Trophoblast cell (in vitro differentiated cells and primary cell): ENCODE measurements around the gene KIAA1549.
A peak's percentile ranks its signal among the peaks of the same experiment; 100 is the strongest.

ENCODE experiments used
- DNase-seq, 2 donors: peaks; one replicate each; pipeline ENCODE4 v3.0.0-alpha.2; 2016
- H2AFZ ChIP-seq: 2 replicates; pipeline ENCODE4 v1.6.1; 2013; ENCODE audit warnings: low read length, moderate library complexity, mild to moderate bottlenecking; ENCODE audit not compliant: insufficient read depth, poor library complexity
- H2AK5ac ChIP-seq: 2 replicates; pipeline ENCODE4 v1.6.1; 2013; ENCODE audit warnings: mild to moderate bottlenecking, low read length
- H2BK120ac ChIP-seq: 2 replicates; pipeline ENCODE4 v1.6.1; 2013; ENCODE audit warnings: low read length, mild to moderate bottlenecking, moderate library complexity; ENCODE audit not compliant: insufficient read depth, poor library complexity
- H2BK12ac ChIP-seq: 2 replicates; pipeline ENCODE4 v1.6.1; 2013; ENCODE audit warnings: mild to moderate bottlenecking, low read length, moderate library complexity
- H2BK5ac ChIP-seq: 2 replicates; pipeline ENCODE4 v1.6.1; 2013; ENCODE audit warnings: low read length, low read depth, moderate library complexity, mild to moderate bottlenecking; ENCODE audit not compliant: poor library complexity
- H3K14ac ChIP-seq: 2 replicates; pipeline ENCODE4 v1.6.1; 2013; ENCODE audit warnings: mild to moderate bottlenecking, low read length
- H3K18ac ChIP-seq: 2 replicates; pipeline ENCODE4 v1.6.1; 2013; ENCODE audit warnings: mild to moderate bottlenecking, low read length
- H3K23ac ChIP-seq: 2 replicates; pipeline ENCODE4 v1.6.1; 2013; ENCODE audit warnings: low read length
- H3K27ac ChIP-seq: 2 replicates; pipeline ENCODE4 v1.5.1; 2013; ENCODE audit warnings: low read depth, mild to moderate bottlenecking, inconsistent platforms, low read length, moderate library complexity
- H3K27me3 ChIP-seq: 2 replicates; pipeline ENCODE4 v1.6.1; 2013; ENCODE audit warnings: inconsistent platforms, mild to moderate bottlenecking, low read length, moderate library complexity; ENCODE audit not compliant: insufficient read depth
- H3K36me3 ChIP-seq, 2 experiments: 1 replicate in 1 of 2; 2 replicates in 1 of 2; pipeline ENCODE4 v1.6.1; 2013; ENCODE audit warnings: low read length in 2 of 2, mild to moderate bottlenecking in 2 of 2, moderate library complexity in 1 of 2; ENCODE audit not compliant: insufficient read depth in 2 of 2, control insufficient read depth in 1 of 2
- H3K4ac ChIP-seq: 2 replicates; pipeline ENCODE4 v1.6.1; 2013; ENCODE audit warnings: low read depth, mild to moderate bottlenecking, low read length, moderate library complexity
- H3K4me1 ChIP-seq, 2 experiments: 1 replicate in 1 of 2; 2 replicates in 1 of 2; pipeline ENCODE4 v1.6.1; 2013; ENCODE audit warnings: low read length in 2 of 2, mild to moderate bottlenecking in 2 of 2, moderate library complexity in 1 of 2; ENCODE audit not compliant: insufficient read depth in 2 of 2, control insufficient read depth in 1 of 2
- H3K4me2 ChIP-seq: 2 replicates; pipeline ENCODE4 v1.6.1; 2013; ENCODE audit warnings: inconsistent platforms, mild to moderate bottlenecking, low read length, moderate library complexity
- H3K4me3 ChIP-seq: 2 replicates; pipeline ENCODE4 v1.5.1; 2013; ENCODE audit warnings: mild to moderate bottlenecking, low read depth, low read length, inconsistent platforms
- H3K79me1 ChIP-seq: one replicate; pipeline ENCODE4 v1.6.1; 2013; ENCODE audit warnings: low read length
- H3K79me2 ChIP-seq: 2 replicates; pipeline ENCODE4 v1.6.1; 2013; ENCODE audit warnings: low read length, mild to moderate bottlenecking; ENCODE audit not compliant: control insufficient read depth, insufficient read depth, poor library complexity
- H3K9ac ChIP-seq: 2 replicates; pipeline ENCODE4 v1.6.1; 2013; ENCODE audit warnings: mild to moderate bottlenecking, low read length
- H3K9me3 ChIP-seq: 2 replicates; pipeline ENCODE4 v1.6.1; 2013; ENCODE audit warnings: low read depth, mild to moderate bottlenecking, control low read depth, inconsistent platforms, low read length; ENCODE audit not compliant: insufficient read depth
- H4K12ac ChIP-seq: 2 replicates; pipeline ENCODE4 v1.6.1; 2013; ENCODE audit warnings: low read depth, mild to moderate bottlenecking, low read length, moderate library complexity
- H4K8ac ChIP-seq: 2 replicates; pipeline ENCODE4 v1.6.1; 2013; ENCODE audit warnings: low read depth, mild to moderate bottlenecking, low read length, moderate library complexity
- H4K91ac ChIP-seq: one replicate; pipeline ENCODE4 v1.6.1; 2013; ENCODE audit warnings: low read depth, mild to moderate bottlenecking, low read length, moderate library complexity
- WGBS: extraction: QIAGEN DNeasy Blood & Tissue Kit; methylation state at CpG from one replicate; pipeline ENCODE4 v1.1.7; 2013; ENCODE audit warnings: missing lambda C conversion rate; ENCODE audit not compliant: insufficient read length, insufficient coverage; ENCODE audit errors: extremely low coverage; 5-methylcytosine and 5-hydroxymethylcytosine counted together

The KIAA1549 gene

GRCh38 chr7:138935465-138936011 is 45.7 kb downstream of the KIAA1549 start:
- Histone ChIP-seq H3K9me3 (no peaks in the 10 kb centered on the region), H3K14ac (no peak overlapping the region), H3K4me3 (no peak overlapping the region), H2BK120ac (no peak overlapping the region), H3K27ac (peak overlapping the region; percentile 73), H3K4ac (no peak overlapping the region), H3K9ac (no peak overlapping the region), H2AK5ac (no peak overlapping the region), H4K12ac (no peak overlapping the region), H4K91ac (no peak overlapping the region), H3K18ac (no peak overlapping the region), H3K4me2 (no peak overlapping the region), H3K79me1 (peaks cover 10% of the 10 kb centered on the region), H3K23ac (no peak overlapping the region), H3K27me3 (no peaks in the 10 kb centered on the region), H3K36me3 (no peaks in the 10 kb centered on the region), H2AFZ (no peak overlapping the region), H3K4me1 (peaks cover 11 to 24% of the 10 kb centered on the region in 2 experiments), H2BK5ac (no peak overlapping the region), H4K8ac (no peak overlapping the region), H3K79me2 (peaks cover 2% of the 10 kb centered on the region), H2BK12ac (no peak overlapping the region)
- peak in 1 of 2 donors; percentile 45 for DNase-seq
- no CpG with 5 or more reads among the region's 6 CpGs for WGBS

GRCh38 chr7:138934861-138935260 is 46.3 kb downstream of the KIAA1549 start:
- H3K4me1 ChIP-seq: peaks cover 11 to 24% of the 10 kb centered on the region in 2 experiments
- H4K8ac ChIP-seq: no peak overlapping the region
- no peaks in the 10 kb centered on the region for H3K27me3 ChIP-seq
- no peak overlapping the region for H3K4me3 ChIP-seq
- no peak overlapping the region for H4K12ac ChIP-seq
- no peak overlapping the region for H2BK12ac ChIP-seq
- peak overlapping the region; percentile 90 for H4K91ac ChIP-seq
- peaks cover 2% of the 10 kb centered on the region for H3K79me2 ChIP-seq
- H3K14ac ChIP-seq: no peak overlapping the region
- peak overlapping the region; percentile 28 for H3K4me2 ChIP-seq
- no peak overlapping the region for H3K4ac ChIP-seq
- H3K27ac ChIP-seq: peak overlapping the region; percentile 93
- peak overlapping the region; percentile 59 for H2BK5ac ChIP-seq
- H2AFZ ChIP-seq: no peak overlapping the region
- H3K23ac ChIP-seq: no peak overlapping the region
- H3K18ac ChIP-seq: no peak overlapping the region
- H3K79me1 ChIP-seq: peaks cover 10% of the 10 kb centered on the region
- H2BK120ac ChIP-seq: peak overlapping the region; percentile 57
- H2AK5ac ChIP-seq: no peak overlapping the region
- no CpG with 5 or more reads among the region's 3 CpGs for WGBS
- peak in 1 of 2 donors; percentile 34 for DNase-seq
- no peaks in the 10 kb centered on the region for H3K36me3 ChIP-seq
- no peaks in the 10 kb centered on the region for H3K9me3 ChIP-seq
- H3K9ac ChIP-seq: no peak overlapping the region

GRCh38 chr7:138934367-138934766 is 46.8 kb downstream of the KIAA1549 start:
- no peak overlapping the region for H3K14ac ChIP-seq
- H3K9me3 ChIP-seq: no peaks in the 10 kb centered on the region
- peak overlapping the region; percentile 90 for H4K91ac ChIP-seq
- H3K4me3 ChIP-seq: no peak overlapping the region
- no peaks in the 10 kb centered on the region for H3K36me3 ChIP-seq
- WGBS: no CpG with 5 or more reads among the region's 8 CpGs
- peak overlapping the region; percentile 59 for H3K4ac ChIP-seq
- H3K4me1 ChIP-seq: peaks cover 11 to 24% of the 10 kb centered on the region in 2 experiments
- H3K27me3 ChIP-seq: no peaks in the 10 kb centered on the region
- H3K27ac ChIP-seq: peak overlapping the region; percentile 93
- H3K4me2 ChIP-seq: peak overlapping the region; percentile 28
- peak overlapping the region; percentile 77 for H2AK5ac ChIP-seq
- H2BK12ac ChIP-seq: peak overlapping the region; percentile 72
- no peak for DNase-seq
- H2BK120ac ChIP-seq: peak overlapping the region; percentile 57
- H3K23ac ChIP-seq: no peak overlapping the region
- H4K8ac ChIP-seq: peak overlapping the region; percentile 57
- peaks cover 10% of the 10 kb centered on the region for H3K79me1 ChIP-seq
- H2AFZ ChIP-seq: no peak overlapping the region
- H3K79me2 ChIP-seq: peaks cover 2% of the 10 kb centered on the region
- H4K12ac ChIP-seq: no peak overlapping the region
- no peak overlapping the region for H3K9ac ChIP-seq
- H3K18ac ChIP-seq: peak overlapping the region; percentile 55
- H2BK5ac ChIP-seq: peak overlapping the region; percentile 59

- H3K23ac ChIP-seq: no peak overlapping the region
These were observed 48.3 kb downstream of the KIAA1549 start for GRCh38 chr7:138932870-138933269.

More at GRCh38 chr7:138932870-138933269, 48.3 kb downstream of the KIAA1549 start:
- H4K8ac ChIP-seq: no peak overlapping the region
- H3K9me3 ChIP-seq: no peaks in the 10 kb centered on the region
- no peak overlapping the region for H4K91ac ChIP-seq
- no peaks in the 10 kb centered on the region for H3K27me3 ChIP-seq
- no peaks in the 10 kb centered on the region for H3K36me3 ChIP-seq
- peak overlapping the region; percentile 32 for H3K18ac ChIP-seq
- no peak overlapping the region for H2BK120ac ChIP-seq
- H2BK5ac ChIP-seq: no peak overlapping the region
- H4K12ac ChIP-seq: no peak overlapping the region
- DNase-seq: no peak
- no peak overlapping the region for H3K14ac ChIP-seq
- peaks cover 10% of the 10 kb centered on the region for H3K79me1 ChIP-seq
- no peak overlapping the region for H3K4me2 ChIP-seq
- no peak overlapping the region for H3K9ac ChIP-seq
- no peak overlapping the region for H3K4ac ChIP-seq
- WGBS: no CpG with 5 or more reads among the region's 12 CpGs
- peak overlapping the region; percentile 37 for H2BK12ac ChIP-seq
- no peak overlapping the region for H2AK5ac ChIP-seq
- H3K79me2 ChIP-seq: peaks cover 2% of the 10 kb centered on the region
- no peak overlapping the region for H2AFZ ChIP-seq
- H3K4me1 ChIP-seq: peaks cover 11 to 24% of the 10 kb centered on the region in 2 experiments
- H3K27ac ChIP-seq: no peak overlapping the region
- H3K4me3 ChIP-seq: no peak overlapping the region
